HCT116 (cell line): ENCODE data around the gene MBD3.

Experiments
- CEBPB ChIP-seq: IDR thresholded peaks from 2 replicates; pipeline ENCODE4 v1.6.1; 2012; ENCODE audit warnings: low read depth
- CTCF ChIP-seq, 3 experiments: fragments of 200-600 bp in 1 of 3; sonication (generic) in 1 of 3; IDR thresholded peaks in 2 of 3; conservative IDR thresholded peaks in 1 of 3; 2 replicates each; pipeline ENCODE4 v1.5.1; 2012 to 2017; ENCODE audit warnings: low read depth in 2 of 3, low read length in 2 of 3, antibody characterized with exemption in 1 of 3, borderline replicate concordance in 1 of 3, control low read depth in 1 of 3, mild to moderate bottlenecking in 1 of 3, mixed read lengths in 1 of 3, mixed run types in 1 of 3, moderate library complexity in 1 of 3; ENCODE audit not compliant: insufficient read depth in 1 of 3
- POLR2A ChIP-seq: IDR thresholded peaks from 2 replicates; pipeline ENCODE4 v1.7.0; 2011; ENCODE audit warnings: borderline replicate concordance; ENCODE audit not compliant: insufficient read depth, insufficient read length; ENCODE audit errors: extremely low read depth
- SIN3A ChIP-seq: IDR thresholded peaks from 2 replicates; pipeline ENCODE4 v1.6.1; 2012; ENCODE audit warnings: low read depth
- YY1 ChIP-seq: IDR thresholded peaks from 2 replicates; pipeline ENCODE4 v1.6.1; 2011; ENCODE audit warnings: low read length, low read depth, moderate library complexity, mild to moderate bottlenecking; ENCODE audit not compliant: insufficient replicate concordance; ENCODE audit errors: extremely low read depth

DNA sequence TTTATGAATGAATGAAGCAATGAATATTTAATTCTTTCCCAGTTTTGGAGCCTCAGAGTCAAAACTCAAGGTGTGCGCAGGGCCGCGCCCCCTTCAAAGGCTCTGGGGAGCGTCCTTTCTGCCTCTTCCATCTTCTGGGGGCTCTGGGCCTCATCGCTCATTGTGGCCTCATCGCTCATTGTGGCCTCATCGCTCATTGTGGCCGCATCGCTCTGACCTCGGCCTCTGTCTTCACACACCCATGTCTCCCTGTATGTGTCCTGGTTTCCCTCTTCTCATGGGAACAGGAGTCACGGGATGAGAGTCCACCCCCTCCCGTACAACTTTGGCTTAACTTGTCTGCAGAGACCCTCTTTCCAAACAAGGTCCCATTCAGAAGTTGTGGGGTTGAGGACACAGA lies 21.3 kb downstream of the MBD3 start:
- TF ChIP-seq CTCF (IDR thresholded peaks at IDR 0.05 in 2 of 3, conservative IDR thresholded peaks at IDR 0.05 in 1 of 3; ENCODE audit: borderline replicate concordance in 1 of 3, insufficient read depth in 1 of 3, low read depth in 2 of 3, low read length in 2 of 3) (no peak), CEBPB (no peak), POLR2A (no peak), SIN3A (no peak), YY1 (no peak)
